ELR (cell line): ENCODE results near the gene RGPD6.
"Not testable (repeated sequence)": the region's sequence is repeated elsewhere in the genome, so short reads cannot be mapped to it uniquely, and the experiment has no call there.

Experiments
- DNase-seq: peaks from one replicate; pipeline ENCODE4 v3.0.0-alpha.2; 2015; ENCODE audit warnings: low read depth

Gene RGPD6

GRCh38 chr2:110481200-110481599 lies 95.8 kb downstream of the RGPD6 start:
- not testable (repeated sequence) for DNase-seq

- DNase-seq, result not testable (repeated sequence)
Measured at GRCh38 chr2:110480084-110480483, 96.9 kb downstream of the RGPD6 start.

- not testable (repeated sequence) for DNase-seq
Measured at GRCh38 chr2:110477370-110477769, 99.7 kb downstream of the RGPD6 start.

- DNase-seq, result not testable (repeated sequence)
Measured at GRCh38 chr2:110476952-110477351, 100.1 kb downstream of the RGPD6 start.

GRCh38 chr2:110475627-110476359 lies 101.2 kb downstream of the RGPD6 start:
- DNase-seq, result not testable (repeated sequence)

GRCh38 chr2:110474898-110475297 lies 102.1 kb downstream of the RGPD6 start:
- DNase-seq, result not testable (repeated sequence)

GRCh38 chr2:110473059-110473358 lies 104.0 kb downstream of the RGPD6 start:
- DNase-seq, result not testable (repeated sequence)

- not testable (repeated sequence) for DNase-seq
Measured at GRCh38 chr2:110472171-110473058, 104.6 kb downstream of the RGPD6 start, which contains the start of gene LIMS4. LIMS4 (minus strand) TSS chr2:110472816; CDS start chr2:110472778, 38 bp downstream.

GRCh38 chr2:110468921-110469320 lies 108.1 kb downstream of the RGPD6 start:
- not testable (repeated sequence) for DNase-seq

GRCh38 chr2:110465312-110465711 lies 111.7 kb downstream of the RGPD6 start:
- not testable (repeated sequence) for DNase-seq
